ENCODE data around the gene BANK1. TPM values are rescaled to one million over a fixed set of nuclear protein-coding genes. Genes with fewer than 3 reads are reported as not detected.

BANK1 gene
- total and polyA plus RNA-seq, 2 of the 8 experiments (the other 6 are each of a cell fraction or from before 2014, with no cell fraction given), result 0.59 to 0.93 TPM

GRCh38 chr4:101981756-101982155, 191.2 kb downstream of the BANK1 start (continued):
- no peak for TF ChIP-seq CHD7 (IDR thresholded peaks at IDR 0.05; ENCODE audit: insufficient replicate concordance, low read length)
- TF ChIP-seq SIX5 (IDR thresholded peaks at IDR 0.05; ENCODE audit: low read depth, low read length), result no peak
- no peak for TF ChIP-seq TAF1 (IDR thresholded peaks at IDR 0.05; ENCODE audit: low read depth, low read length)
- no peak for TF ChIP-seq POLR2AphosphoS5 (IDR thresholded peaks at IDR 0.05; ENCODE audit: low read depth, low read length)
- no peak for TF ChIP-seq TEAD4 (IDR thresholded peaks at IDR 0.05; ENCODE audit: low read depth, low read length)
- TF ChIP-seq EGR1 (IDR thresholded peaks at IDR 0.05; ENCODE audit: borderline replicate concordance, low read depth, low read length), result no peak
- TF ChIP-seq E2F6 (IDR thresholded peaks at IDR 0.05), result no peak
- TF ChIP-seq HDAC2 (IDR thresholded peaks at IDR 0.05; ENCODE audit: borderline replicate concordance in 1 of 2, low read depth in 2 of 2, low read length in 2 of 2), result no peak
- no peak for TF ChIP-seq GTF2F1 (IDR thresholded peaks at IDR 0.05; ENCODE audit: borderline replicate concordance, low read depth, low read length)
- TF ChIP-seq JUND (IDR thresholded peaks at IDR 0.05; ENCODE audit: low read length), result no peak
- TF ChIP-seq MAFK (IDR thresholded peaks at IDR 0.05; ENCODE audit: low read depth, low read length), result no peak
